Measurements from ENCODE around the gene PFN4. TPM values are rescaled to one million over a fixed set of nuclear protein-coding genes. Genes with fewer than 3 reads are reported as not detected.

Gene PFN4
- total and polyA plus RNA-seq, 8 donors = 0.48 to 1.8 (median 0.56) TPM; not detected in 5

DNA sequence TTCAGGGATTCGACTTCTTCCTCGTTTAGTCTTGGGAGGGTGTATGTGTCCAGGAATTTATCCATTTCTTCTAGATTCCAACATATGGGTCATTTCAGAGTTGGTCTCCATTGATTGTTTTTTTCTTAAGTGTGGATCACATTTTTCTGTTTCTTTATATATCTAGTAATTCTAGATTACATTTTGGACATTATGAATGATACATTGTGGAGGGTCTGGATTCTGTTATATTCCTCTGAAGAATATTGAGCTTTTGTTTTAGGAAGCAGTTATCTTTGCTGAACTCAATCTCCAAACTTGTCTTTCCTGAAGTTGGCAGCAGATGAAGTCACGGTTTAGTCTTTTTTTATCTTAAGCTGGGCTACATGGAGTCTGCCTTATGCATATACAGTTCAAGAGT is 9.4 kb upstream of the PFN4 start:
- no peaks in the 10 kb centered on the region for H3K36me3 ChIP-seq
- TF ChIP-seq EP300 (IDR thresholded peaks at IDR 0.05) = no peak
- TF ChIP-seq, protein P1, sequence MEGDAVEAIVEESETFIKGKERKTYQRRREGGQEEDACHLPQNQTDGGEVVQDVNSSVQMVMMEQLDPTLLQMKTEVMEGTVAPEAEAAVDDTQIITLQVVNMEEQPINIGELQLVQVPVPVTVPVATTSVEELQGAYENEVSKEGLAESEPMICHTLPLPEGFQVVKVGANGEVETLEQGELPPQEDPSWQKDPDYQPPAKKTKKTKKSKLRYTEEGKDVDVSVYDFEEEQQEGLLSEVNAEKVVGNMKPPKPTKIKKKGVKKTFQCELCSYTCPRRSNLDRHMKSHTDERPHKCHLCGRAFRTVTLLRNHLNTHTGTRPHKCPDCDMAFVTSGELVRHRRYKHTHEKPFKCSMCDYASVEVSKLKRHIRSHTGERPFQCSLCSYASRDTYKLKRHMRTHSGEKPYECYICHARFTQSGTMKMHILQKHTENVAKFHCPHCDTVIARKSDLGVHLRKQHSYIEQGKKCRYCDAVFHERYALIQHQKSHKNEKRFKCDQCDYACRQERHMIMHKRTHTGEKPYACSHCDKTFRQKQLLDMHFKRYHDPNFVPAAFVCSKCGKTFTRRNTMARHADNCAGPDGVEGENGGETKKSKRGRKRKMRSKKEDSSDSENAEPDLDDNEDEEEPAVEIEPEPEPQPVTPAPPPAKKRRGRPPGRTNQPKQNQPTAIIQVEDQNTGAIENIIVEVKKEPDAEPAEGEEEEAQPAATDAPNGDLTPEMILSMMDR (IDR thresholded peaks at IDR 0.05) = no peak
- no peak for TF ChIP-seq POLR2A (IDR thresholded peaks at IDR 0.05)
- no peak for TF ChIP-seq POLR2AphosphoS5 (IDR thresholded peaks at IDR 0.05)
- no peaks in the 10 kb centered on the region for H3K4me1 ChIP-seq
- peaks cover 0 to 7% (median 3%) of the 10 kb centered on the region in 4 donors for H3K9me3 ChIP-seq
- 96 to 99% (median 98%) methylated on average over 3 of the region's 3 CpGs for WGBS, 5 donors
- H3K4me3 ChIP-seq = no peak overlapping the region
- DNase-seq = no peak
- H3K27me3 ChIP-seq = no peaks in the 10 kb centered on the region
- H3K27ac ChIP-seq = no peak overlapping the region
- intact Hi-C loops (cut with DNase I; ENCODE audit: low total_unique reads) = no loop called here

DNA sequence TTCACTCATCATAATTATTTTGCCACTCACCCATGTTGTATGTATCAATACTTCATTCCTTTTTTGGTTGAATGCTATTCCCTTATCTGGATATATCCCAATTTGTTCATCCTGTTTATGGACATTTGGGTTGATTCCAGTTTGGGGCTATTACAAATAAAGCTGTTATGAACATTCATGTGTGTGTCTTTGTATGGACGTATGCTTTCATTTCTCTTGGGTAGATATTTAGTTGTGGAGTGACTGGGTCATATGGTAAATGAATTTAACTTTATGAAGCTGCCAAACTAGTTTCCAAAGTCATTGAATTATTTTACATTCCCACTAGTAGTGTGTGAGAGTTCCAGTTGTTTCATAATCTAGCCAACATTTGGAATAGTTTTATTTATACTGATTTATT is 2.8 kb upstream of the PFN4 start:
- Histone ChIP-seq H3K27ac (no peak overlapping the region), H3K4me3 (no peak overlapping the region), H3K27me3 (no peaks in the 10 kb centered on the region), H3K36me3 (no peaks in the 10 kb centered on the region), H3K9me3 (no peaks in the 10 kb centered on the region), H3K4me1 (peaks cover 0 to 21% (median 15%) of the 10 kb centered on the region in 4 donors)
- 14 to 46% (median 21%) methylated on average over 1 of the region's 1 CpG for WGBS, 5 donors
- peak in 1 of 2 donors; percentile 38 for DNase-seq
- intact Hi-C loops (cut with DNase I; ENCODE audit: low total_unique reads) = no loop called here
- TF ChIP-seq POLR2A (IDR thresholded peaks at IDR 0.05) (no peak), EP300 (IDR thresholded peaks at IDR 0.05) (no peak), POLR2AphosphoS5 (IDR thresholded peaks at IDR 0.05) (no peak)
- TF ChIP-seq, protein P1 (IDR thresholded peaks at IDR 0.05) = no peak

DNA sequence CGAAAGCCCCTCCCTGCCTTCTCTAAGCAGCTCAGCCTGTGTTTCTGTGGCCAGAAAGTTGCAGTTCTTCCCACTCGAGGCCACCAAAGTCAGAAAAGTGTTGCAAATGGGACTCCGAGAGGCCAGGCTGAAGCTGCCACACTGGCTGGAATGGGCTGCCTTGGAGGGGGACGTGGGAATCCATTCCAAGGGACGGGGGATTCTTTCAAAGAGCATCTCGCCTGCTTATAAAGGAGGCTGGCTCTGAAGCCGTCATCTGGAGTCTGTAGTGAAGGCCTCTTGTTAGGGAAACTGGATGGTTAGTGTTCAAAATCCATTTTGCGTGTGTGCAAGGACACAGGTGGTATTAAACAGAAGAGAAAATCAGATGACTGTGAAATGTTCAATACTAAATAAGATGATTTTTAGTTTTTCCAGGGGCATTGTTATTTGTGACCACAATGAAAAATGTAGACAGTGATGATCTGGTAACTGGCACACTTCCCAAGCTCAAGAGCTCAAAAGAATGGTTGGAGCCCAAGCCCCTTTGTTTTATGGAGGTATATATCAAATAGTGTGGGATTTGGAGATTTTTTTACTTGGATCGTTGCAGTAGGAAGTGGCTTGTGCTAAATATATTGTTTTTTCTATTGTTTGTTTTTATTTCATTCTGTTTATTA is 917 bp upstream of the PFN4 start:
- no peak for TF ChIP-seq POLR2AphosphoS5 (IDR thresholded peaks at IDR 0.05)
- TF ChIP-seq EP300 (IDR thresholded peaks at IDR 0.05) = no peak
- TF ChIP-seq, protein P1 (IDR thresholded peaks at IDR 0.05) = no peak
- no peak for TF ChIP-seq POLR2A (IDR thresholded peaks at IDR 0.05)
- intact Hi-C loops (cut with DNase I; ENCODE audit: low total_unique reads) = no loop called here
- Histone ChIP-seq H3K4me3 (peak overlapping the region; percentile 73 to 77 (median 75)), H3K36me3 (no peaks in the 10 kb centered on the region), H3K9me3 (no peaks in the 10 kb centered on the region), H3K27me3 (no peaks in the 10 kb centered on the region), H3K27ac (peak overlapping the region; percentile 90 to 96 (median 95)), H3K4me1 (peaks cover 0 to 21% (median 15%) of the 10 kb centered on the region in 4 donors)
- WGBS, 5 donors = 9 to 15% (median 11%) methylated on average over 8 to 9 of the region's 9 CpGs
- no peak for DNase-seq

DNA sequence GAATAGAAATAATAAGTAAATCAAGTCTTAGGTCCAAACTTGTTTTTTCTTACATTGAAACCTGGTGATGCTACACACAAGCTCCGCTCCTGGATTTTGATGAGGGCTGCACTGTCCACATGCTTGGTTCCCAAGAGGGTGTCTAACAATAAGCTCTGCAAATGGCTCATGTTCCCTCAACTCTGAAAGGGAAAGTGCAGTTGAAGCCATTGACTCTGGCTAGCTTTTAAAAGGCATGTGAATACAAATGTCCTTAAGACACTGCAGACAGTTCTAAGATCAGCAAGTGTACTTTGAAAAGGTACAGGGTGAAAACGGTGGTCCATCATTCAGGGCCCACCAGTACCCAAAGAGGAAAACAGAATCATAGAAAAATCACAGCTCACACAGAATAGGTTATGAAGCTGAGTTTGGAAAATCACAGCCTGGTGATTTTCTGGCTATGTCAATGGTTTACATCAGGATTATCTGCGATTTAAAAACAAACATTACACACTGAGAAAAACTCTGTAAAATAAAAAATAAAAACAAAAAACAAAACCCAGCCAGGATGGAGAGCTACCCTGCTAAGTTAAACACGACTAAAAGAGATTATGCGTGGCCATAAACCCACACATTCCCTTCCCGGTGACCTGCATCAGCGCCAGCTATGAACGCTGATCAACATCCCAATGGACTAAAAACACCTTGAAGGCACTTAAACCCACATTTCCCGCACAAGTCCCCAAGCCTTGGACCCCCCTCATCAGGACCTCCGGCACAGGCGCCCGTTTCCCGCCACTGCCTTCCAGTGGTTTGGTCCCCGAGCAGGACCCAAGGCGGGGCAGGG is 554 bp downstream of the PFN4 start:
- H3K4me1 ChIP-seq = peaks cover 0 to 21% (median 15%) of the 10 kb centered on the region in 4 donors
- 8 to 13% (median 10%) methylated on average over 8 to 15 of the region's 15 CpGs for WGBS, 5 donors
- peak overlapping the region; percentile 90 to 96 (median 95) for H3K27ac ChIP-seq
- no peak for TF ChIP-seq EP300 (IDR thresholded peaks at IDR 0.05)
- TF ChIP-seq POLR2A (IDR thresholded peaks at IDR 0.05) = no peak
- no peak for TF ChIP-seq POLR2AphosphoS5 (IDR thresholded peaks at IDR 0.05)
- TF ChIP-seq, protein P1 (IDR thresholded peaks at IDR 0.05) = no peak
- DNase-seq = peak in 1 of 2 donors; percentile 17
- H3K4me3 ChIP-seq = peak overlapping the region; percentile 73 to 77 (median 75)
- H3K27me3 ChIP-seq = no peaks in the 10 kb centered on the region
- H3K9me3 ChIP-seq = no peaks in the 10 kb centered on the region
- intact Hi-C loops (cut with DNase I; ENCODE audit: low total_unique reads) = no loop called here
- no peaks in the 10 kb centered on the region for H3K36me3 ChIP-seq
